Left renal pelvis (tissue), 4 donors: ENCODE data around the gene MBOAT2. TPM values are rescaled to one million over a fixed set of nuclear protein-coding genes. Genes with fewer than 3 reads are reported as not detected.

Experiments
- DNase-seq, 4 donors: peaks; one replicate each; pipeline ENCODE4 v3.0.0-alpha.2; 2013; ENCODE audit warnings: low read depth in 4 of 4, low spot score in 3 of 4
- polyA plus RNA-seq, 4 donors: library from polyadenylated mRNA; unstranded; fragments of 120-200 nt; gene quantifications; one replicate each; pipeline ENCODE4 v1.2.1, GENCODE V29; 2013; ENCODE audit not compliant: insufficient read length in 4 of 4

Gene MBOAT2
- polyA plus RNA-seq, 4 donors: 59.3 to 79.9 (median 67.5) TPM

DNA sequence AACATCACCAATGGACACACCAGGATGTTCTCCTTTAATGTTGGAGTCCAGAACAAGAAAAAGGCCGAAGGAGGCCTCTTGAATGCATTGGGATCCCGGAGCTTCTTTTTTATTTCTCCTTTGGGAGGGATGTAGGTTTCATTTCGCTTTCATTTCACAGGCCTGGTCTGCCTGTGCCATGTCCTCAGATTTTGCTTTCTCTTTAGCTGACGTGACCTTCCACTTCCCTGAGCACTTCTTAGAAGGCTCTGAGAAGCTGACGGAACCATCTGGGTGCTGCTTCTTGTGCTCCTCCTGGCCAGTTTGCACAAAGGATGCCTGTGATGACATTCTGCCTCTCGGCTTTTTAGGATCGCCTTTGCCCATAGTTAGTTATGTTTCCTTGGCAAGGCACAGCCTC is 15.1 kb upstream of the MBOAT2 start:
- no peak for DNase-seq

DNA sequence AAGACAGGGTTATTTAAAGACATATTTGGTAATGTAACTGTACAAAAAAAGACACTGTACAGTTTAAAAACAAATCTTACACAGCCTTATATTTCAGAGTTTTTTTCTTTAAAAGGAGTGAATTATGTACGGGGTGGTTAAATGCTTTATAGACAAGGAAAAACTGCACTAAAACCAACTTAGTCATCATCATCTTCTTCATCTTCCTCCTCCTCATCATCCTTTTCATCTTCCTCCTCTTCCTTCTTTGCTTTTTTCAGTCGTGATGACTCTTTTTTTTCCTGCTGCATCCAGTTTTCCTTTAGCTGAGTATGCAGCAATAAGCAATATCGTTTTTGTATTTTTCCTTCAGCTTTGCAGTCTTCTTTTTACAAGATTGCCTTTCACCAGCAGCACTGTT is 14.6 kb upstream of the MBOAT2 start:
- DNase-seq: no peak

DNA sequence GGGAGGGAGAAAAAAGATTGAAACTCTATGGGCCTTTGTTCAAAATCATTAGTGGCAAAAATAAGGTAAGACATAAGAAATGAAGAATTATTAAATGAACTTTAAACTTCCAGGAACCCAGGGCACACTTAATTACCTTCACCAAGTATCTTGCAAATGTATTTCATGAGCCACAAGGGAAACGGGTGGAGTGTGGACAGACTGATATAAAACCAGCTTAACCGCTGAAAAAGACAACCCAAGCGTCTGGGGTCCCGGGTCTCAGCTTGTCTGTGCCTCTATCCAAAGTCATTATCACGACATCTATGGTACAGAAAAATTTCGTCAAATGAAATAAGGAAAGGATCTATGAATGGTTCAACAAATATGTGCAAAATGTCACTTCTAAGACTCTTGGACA is 13.9 kb upstream of the MBOAT2 start:
- DNase-seq: no peak

DNA sequence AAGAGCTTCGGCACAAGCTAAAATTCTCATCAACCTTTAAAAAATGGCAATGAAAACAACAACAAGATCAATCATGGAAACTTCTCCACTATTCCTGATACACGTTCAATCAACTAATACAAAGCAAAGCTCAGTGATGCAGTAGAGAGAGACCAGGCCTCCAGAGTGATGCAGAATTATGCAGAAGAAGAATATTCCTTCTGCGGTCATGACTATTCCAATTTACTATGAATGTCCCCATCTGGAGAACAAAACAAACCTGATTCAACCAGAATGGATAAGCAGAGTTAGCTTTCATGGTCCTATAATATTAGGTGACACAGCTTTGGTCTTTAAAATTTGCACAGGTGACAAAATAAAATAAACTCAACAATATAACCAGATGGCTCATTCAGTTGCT is 12.5 kb upstream of the MBOAT2 start:
- DNase-seq: no peak

DNA sequence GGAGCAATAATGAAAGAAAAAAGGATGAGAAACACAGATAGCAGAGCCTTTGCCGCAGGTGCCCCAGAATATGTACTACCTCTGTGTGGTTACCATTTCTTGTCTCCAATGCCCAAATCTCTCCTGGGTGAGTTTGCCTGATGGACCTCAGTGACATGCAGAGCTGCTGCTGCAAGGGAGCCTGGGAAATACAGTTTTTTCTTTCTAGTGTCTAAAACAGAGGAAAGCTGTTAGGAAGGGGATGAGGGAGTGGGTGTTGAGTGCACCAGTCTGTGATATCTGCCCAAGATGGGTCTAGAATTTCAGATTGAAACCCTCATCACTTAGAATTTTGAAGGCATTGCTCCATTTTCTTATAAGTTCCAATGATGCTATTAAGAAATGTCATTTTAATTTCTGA is 9.9 kb upstream of the MBOAT2 start:
- DNase-seq: no peak

DNA sequence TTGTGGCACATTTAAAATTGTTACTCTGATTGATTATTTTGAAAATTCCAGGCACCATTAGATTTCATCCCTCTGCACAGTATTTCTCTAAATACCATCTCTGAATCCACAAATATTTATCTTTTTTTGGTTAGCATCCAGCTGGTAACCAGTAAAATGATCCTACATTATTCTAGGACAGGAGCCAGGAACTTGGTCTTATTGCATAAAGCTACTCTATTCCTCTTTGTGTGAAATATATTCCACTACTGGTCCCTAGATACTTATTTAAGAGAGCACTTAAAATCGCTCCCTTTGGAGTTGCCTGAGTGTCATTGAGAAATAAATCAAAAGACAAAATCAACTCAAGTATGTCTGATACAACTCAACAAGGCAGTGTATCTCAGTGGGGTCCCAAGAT is 7.4 kb upstream of the MBOAT2 start:
- no peak for DNase-seq

DNA sequence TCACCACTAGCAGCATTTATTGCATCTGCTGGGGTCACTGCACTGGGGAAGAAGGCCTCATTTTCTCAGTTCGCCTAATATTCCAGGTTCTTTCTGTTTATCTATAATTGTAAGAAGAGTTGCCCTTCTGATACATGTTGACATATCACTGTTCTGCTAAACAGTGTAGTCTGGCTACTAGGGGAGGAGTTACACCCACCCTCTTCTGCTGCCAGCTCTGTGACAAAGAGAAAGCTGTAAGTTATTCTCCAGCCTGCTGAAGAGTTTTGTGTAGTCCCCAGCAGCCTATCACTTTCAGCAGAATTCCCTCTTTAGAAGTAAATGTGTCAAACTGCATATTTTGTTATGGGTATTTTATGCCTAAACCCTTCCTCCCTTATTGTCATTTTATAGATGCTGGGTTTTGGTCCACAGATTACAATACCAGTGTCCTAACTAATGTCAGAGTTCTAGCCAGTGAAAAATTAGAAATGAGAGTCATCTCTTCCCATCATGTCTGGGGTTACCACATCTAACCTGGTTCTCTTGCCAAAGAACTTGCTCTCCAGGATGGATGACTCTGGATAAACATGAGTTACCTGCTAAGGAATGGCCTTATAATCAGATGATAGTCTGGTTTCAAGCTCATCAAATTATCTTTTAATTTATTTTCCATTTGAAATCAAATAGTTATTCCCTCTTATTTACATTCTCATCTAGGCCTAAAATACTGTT is 5.6 kb upstream of the MBOAT2 start:
- DNase-seq: no peak

DNA sequence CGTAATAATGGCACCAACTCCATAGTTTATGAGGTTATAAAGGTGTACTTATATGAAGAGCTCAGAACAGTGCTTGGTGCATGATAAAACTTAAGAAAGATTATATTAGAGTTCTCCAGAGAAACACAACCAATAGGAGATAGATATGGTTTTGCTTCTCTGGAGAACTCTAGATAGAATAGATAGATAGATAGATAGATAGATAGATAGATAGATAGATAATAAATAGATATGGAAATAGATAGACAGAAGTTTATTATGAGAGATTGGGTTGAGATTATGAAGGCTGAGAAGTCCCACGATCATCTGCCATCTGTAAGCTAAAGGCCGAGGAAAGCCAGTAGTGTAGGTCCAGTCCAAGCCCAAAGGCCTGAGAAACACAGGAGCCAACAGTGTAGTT is 2.9 kb upstream of the MBOAT2 start:
- no peak for DNase-seq

DNA sequence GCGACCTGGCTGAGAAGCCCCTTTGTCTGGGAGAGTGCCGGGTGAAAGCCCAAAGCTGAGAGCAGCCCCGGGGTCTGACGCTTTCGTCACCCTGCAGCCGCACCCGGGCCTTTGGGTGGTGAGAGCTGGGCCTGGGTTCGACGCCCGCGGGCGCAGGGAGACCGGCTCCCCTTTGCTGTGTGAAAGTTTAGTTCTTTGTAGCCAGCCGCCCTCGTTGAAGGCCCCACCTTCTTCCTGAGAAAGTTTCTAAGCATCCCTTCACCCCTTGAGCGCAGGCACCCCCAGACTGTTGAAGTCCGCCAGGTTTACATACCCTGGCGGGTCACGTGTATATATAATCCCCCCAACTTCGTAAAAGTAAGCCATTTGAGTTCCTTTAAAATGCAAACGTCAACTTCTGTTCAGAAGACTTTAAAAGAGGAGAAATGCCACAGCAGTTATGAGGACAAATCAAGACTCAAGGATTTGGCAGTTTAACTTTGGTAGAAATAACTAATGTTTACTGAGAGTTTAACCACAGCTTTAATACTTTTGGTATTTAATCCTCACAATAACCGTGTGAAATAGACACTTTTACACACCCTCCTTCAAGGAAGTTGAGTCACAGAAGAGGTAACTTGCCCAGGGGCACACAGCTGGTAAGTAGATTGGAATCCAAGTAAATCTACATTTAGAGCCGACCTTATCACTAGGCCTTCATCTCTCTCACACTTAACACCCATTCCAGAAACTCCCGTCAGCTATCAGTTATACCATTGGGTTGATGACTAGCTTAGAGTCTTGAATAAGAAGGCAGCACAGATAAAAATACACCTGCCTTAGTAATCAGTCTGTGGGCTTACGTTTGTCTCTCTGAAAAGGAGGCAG is 1.1 kb upstream of the MBOAT2 start:
- DNase-seq: no peak

DNA sequence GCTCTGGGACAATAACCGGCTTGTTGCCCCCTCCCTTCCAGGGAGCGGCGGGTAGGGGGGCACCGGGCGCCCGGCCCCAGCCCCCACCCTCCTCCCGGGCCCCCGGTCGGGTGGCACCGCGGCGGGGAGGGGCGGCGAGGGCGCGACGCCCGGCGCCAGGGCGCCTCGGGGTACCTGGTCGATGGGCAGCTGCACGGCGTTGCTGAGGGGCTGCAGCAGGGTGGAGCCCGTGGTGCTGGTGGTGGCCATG is 193 bp downstream of the MBOAT2 start:
- DNase-seq: no peak

DNA sequence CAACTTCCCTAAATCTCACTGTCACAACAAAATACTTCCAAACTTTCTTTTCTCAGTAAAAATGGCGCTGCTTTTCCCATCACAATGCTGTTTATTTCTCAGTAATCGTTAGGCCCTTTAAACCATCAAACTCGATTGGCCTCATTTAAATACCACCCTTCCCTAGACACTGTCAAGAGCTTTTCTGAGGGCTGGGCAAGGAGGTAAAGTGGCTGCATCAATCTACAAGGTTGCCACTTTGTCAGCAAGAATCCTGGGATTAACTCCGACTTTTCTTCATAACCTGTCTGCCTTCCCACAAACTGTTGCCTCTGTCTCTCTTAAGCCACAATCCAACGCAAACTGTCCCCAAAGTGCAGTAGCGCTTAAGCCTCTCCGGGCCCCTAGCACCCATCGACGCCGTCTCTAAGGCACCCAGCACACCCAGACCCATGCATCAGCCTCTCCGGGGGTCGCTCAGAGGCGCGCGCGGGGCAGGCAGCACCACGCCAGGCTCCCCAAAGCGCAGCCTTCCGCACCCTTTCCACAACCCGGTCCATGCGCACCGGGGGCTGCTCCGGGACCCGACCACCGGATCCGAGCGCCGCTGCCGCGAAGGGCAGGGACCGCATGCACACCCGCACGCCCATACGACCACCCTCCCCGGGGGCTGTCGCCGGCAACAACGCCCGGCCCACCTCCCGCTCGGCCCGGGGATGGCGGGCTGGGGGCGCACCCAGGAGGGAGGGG is 683 bp downstream of the MBOAT2 start:
- no peak for DNase-seq

DNA sequence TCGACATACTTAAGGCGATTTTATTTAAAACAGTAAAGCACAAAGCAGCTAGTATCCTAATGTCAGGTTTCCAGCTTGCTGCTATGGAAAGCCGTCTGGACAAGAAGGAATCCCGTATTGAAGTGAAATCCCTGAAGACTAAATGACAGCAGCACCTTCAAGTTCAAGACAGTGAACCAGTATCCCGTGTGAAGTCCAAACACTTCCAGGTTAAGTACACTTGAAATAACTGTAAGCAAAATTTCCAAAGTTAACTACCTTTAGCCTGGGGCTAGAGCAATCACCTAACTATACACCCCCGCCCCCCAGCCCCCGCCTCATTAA is 1.2 kb downstream of the MBOAT2 start:
- no peak for DNase-seq

DNA sequence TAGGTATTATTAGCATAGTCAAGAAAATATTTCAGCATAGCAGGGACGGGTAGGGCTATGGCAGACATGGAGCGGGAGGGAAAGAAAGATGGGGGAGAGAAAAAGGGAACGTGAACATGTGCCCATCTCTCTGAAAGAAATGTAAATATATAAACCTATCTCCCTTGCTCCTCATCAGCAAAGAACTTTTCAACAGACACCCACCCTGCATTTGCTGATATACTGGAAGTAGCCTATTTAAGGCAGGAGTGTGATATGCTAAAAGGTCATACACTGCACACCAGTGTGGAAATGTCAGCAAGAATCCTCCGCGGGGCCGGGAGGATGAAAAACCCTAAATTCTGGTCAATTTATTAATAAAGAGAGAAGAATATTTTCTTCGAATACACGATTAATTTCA is 1.7 kb downstream of the MBOAT2 start:
- no peak for DNase-seq

DNA sequence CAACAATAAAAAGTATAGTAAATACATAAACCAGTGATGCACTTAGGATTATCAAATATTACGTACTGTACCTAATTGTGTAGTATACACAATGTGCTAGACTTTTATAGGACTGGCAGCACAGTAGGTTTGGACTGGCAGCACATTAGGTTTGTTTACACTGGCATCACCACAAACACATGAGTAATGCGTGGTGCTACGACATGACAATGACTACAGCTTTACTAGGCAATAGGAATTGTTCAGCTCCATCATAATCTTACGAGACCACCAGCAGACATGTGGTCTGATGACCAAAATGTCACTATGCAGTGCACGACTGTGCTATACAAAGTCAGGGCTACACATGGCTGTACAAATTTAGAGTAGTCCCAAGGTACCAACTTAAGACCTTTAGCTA is 2.3 kb downstream of the MBOAT2 start:
- no peak for DNase-seq

DNA sequence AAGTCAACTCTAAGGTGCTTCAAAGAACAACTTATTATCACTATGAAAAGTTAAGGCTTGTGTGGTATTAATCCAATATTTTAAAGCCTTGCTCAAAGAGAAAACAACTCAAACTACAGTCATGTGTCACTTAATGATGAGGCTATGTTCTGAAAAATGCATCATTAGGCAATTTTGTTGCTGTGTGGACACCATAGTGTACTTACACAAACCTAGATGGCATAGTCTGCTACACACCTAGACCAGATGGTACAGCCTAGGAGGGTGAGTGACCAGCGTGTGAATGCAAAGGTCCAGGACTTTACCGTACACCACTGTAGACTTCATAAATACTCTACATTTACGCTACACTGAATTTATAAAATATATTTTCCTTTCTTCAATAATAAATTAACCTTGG is 3.0 kb downstream of the MBOAT2 start:
- no peak for DNase-seq

DNA sequence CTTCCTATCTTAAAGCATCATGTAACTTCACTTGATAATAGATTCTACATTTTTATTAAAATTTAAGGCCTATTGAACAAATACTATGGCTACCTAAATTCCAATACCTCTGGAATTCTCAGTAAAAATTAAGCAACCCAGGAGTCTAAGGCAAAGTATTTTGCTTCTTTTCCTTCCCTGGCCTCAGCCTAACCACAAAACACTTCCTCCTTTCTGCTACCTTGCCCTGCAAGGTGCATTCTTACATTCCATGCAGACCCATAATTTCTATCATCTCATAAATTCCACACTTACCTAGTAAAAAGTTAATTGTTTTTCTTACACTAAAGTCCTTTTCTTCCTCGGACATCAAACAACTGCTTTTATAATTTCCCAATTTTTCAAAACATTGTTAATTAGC is 3.7 kb downstream of the MBOAT2 start:
- no peak for DNase-seq

DNA sequence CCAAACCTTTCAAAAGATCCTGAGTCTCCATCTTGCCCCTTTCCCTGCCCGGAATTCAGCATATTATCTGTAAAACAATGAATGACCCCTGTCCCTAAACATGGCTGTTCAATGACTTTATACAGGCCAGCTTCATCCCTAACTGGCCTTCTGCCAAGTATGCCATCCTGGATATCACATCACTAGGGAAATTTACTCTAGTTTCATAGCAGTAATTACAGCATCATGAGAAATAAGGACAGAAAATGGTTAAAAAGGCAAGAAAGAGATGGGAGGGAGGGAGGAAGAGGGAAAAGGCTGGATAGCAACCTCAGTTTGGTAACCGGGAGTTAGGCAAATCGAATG is 4.4 kb downstream of the MBOAT2 start:
- no peak for DNase-seq

DNA sequence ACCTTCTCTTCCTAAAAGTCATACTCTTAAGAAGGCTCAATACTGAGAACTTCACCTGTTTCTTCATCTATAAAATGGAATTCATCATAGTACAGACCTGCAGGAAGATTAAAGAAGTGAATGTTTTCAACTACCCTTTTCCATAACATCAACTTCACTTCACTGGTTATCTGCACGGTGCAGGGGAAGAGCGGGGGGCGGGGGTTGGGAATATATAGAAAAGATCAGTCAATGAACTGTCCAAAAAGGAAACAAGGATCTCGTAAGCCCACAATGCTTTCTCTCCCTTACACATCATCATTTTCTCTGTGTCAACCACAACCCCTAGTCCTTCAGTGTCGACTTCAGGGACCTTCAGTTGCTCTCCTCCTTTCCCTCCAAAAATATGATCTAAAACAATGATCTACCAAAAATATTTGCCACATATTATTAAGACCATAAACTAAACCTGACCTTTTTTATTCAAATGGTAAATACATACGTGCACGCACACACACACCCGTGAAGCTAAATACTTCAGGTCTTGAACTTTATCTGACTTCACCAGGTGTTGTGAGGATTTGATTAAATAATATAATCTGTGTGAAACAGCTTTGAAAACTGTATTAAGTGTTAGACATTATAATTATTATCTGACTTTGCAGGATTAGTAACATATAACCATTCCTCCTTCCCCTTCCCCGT is 4.9 kb downstream of the MBOAT2 start:
- no peak for DNase-seq

DNA sequence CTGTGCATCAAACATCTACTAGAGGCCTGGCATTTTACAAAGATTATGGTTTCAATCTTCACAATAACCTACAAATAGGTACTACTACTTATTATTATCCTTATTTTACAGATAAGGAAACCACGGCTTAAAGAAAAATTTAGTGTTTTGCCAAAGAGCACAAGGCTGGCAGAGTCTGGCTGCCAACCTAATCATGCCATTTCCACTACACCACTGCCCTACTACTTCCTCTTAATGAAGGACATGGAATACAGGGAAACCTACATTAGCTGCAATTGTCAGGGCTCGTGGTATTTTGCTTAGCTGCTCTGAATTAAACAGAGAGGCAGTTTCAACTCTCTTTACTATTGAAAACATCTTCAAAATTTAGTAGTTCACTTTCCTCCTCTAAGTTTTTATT is 5.9 kb downstream of the MBOAT2 start:
- no peak for DNase-seq

DNA sequence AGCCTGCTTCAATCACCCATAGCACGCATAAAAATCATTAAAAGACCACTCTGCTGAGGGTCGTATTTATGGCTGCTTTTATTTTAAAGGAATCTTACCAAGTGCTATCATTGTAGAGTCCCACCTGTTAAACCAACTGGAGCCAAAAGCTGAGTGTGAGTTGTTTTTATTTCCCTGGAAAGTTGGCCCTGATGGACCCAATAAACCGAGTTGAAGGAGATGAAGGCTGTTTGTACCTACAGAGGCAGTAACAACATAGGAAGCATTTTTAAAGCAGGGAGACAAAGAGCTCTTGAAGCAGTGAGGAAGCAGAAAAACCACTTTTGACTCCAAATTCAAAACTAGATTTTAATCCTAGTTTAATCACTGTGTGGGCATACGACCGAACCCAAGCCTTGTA is 6.4 kb downstream of the MBOAT2 start:
- DNase-seq: no peak

DNA sequence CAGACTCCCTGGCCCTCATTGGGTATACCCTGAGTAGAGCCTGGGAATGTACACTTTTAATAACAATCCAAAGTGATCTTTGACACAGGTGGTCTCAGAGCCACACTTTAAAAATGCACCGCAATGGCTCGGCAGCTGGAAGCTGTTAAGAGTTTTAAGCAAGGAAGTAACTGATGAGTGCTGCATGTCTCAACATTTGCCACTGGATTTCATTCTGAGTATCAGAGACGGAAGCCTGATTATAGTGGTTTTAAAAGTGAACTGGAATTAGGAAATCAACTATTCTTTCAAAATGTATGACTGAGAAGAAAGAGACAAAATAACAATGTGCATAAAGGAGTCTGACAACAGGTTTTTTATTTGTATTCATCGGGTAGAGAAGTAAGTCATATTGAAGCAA is 7.5 kb downstream of the MBOAT2 start:
- no peak for DNase-seq

DNA sequence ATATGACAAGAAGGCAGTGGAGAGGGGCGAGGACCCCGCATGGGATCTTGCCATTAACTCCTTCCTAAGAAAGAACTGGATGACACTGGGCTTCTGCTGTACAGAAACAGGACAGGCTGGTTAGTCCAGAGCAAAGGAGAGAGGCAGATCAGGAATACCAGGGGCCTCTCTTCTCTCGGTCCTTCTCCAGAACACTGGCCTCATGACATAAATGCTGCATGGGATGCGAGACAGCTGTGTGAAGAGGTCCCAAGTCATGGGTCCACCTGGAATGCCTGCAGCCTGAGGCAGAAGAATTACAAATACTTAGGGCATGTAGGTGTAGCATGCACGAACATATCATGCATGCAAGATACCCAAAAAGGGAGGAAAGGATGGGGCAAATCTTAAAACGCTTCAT is 9.1 kb downstream of the MBOAT2 start:
- no peak for DNase-seq
